ELR (cell line): ENCODE results near the gene KCNQ5.

Experiments
- DNase-seq: peaks from one replicate; pipeline ENCODE4 v3.0.0-alpha.2; 2015; ENCODE audit warnings: low read depth

The KCNQ5 gene

DNA sequence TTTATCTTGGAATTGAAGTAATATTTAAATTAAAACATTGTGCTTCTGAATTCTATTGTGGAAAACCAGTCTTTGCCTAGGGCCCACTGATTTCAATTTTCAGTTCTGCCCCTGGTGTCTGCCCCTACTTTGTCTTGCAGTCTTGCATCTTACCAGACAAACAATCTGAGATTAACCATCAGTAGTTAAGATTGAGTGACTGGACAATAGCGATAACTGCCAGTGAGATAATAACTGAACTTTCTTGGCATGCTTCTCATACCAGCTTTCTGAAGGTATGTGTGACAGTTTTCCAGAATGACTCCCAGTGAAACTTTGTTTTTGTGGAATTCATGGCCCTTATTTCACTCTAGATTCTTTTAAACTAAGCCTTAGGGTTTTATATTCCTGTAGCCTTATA, 53.5 kb downstream of the KCNQ5 start:
- DNase-seq = no peak

- DNase-seq = no peak
These were observed 55.1 kb downstream of the KCNQ5 start for GRCh38 chr6:72676995-72677394.

DNA sequence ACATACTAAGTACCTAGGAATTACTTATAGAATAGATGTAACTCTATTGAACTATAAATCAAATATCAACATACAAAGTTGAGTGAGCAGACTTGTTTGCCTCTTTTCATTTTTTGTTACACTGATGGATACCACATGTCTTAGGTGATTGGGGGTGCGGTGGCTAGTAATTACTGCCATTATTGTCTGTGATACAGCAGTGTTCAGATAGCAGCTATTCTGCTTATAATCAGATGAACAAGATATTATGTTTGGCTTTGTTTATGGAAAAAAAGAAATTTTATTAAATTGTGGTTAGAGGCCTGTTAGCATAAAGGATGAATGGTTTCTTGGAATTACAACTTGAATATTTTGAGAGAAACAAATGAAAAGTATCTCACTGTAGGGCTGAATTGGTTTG, 55.9 kb downstream of the KCNQ5 start:
- no peak for DNase-seq

GRCh38 chr6:72683797-72684196, 61.9 kb downstream of the KCNQ5 start:
- no peak for DNase-seq

DNA sequence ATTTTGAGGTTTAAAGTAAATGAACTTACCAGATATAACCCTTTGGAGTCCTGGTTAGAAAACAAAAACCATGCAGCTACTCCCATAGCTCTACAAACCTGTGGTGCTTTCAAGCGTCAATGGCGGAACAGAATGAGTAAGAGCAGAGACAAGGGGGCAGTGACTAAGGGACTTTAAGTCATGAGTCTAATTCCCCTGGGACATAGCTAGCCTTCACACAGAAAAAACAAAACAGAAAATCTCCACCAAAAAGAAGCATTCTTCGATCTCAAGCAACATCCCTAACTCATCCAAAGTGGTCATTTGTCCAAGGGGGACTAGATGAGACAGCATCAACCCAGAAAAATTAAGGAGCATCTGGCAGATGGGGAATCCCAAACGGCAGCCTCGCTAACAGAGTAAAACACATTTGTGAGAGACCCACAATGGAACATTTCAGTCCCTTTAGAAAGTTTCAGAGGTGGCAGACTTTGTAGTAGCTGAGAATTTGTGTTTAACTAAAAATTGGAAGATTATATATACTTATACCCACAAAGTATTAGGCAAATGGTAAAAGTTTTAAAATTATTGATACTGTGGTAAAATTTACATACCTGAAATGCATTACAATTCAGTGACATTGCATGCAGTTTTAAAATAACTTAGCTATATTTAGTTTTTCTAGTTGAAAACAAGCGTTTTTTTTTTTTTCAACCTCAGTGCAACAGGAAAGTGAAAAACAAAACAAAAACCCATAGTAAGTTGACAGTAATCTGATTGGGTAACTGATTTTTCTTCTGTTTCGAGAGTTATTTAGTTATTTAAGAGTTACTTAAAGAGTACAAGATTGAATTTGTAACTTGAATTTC, 67.5 kb downstream of the KCNQ5 start:
- peak; percentile 17 for DNase-seq

DNA sequence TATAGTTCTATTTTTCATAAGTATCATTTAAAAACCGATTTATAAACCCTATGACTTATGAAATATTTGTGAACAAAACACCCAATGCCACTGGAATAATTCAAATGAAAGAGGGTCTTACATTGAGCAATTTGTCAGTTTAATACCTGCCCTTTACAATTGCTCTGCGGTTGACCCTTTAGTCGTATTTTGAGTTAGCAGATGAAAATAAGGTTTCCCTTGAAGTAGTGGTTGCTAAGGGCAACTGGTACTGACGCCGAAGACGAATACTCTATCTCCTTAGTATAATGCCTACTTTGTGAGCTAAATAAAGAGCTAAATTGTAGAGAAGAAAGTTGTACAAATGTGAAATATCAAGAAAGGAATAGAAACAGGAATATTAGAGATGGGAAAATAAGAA, 69.4 kb downstream of the KCNQ5 start:
- no peak for DNase-seq

DNA sequence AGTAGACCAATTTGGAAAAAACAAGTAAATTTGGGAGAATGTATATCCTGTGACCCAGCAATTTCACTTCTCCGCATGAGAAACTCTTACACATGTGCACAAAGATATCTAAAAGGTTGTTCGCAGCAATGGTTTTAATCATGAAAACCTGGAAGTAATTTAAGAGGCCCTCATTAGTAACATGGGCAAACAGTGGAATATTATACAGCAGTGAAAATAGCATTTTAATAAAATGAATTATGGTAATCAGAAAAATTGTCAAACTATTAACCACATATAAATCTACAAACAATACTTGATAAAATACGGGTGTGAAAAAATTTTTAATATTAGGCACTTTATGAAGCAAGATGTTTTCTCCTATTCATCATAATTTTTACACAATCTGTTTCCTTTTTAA, 74.2 kb downstream of the KCNQ5 start:
- DNase-seq = no peak

- peak; percentile 22 for DNase-seq
These were observed 77.3 kb downstream of the KCNQ5 start for GRCh38 chr6:72699159-72699558.

GRCh38 chr6:72702421-72702820, 80.6 kb downstream of the KCNQ5 start:
- no peak for DNase-seq

- no peak for DNase-seq
These were observed 81.2 kb downstream of the KCNQ5 start for GRCh38 chr6:72703093-72703492.

DNA sequence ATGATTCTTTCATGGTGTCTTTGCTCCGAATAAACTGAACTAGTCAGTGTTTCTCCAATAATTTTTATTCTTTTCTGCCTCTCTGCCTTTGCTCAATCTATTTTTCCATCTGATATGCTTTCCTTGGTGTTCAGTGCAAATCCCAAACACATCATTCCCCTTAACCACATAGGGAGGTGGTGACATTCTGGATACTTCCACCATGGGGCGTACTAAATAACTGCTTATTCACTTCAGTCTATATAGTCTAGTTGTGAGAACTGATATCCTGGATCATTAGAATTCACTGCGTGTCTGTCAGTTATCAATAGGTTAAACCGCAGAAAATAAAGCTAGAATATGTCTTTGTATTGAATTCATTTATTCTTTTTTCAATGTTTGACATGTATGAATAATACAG, 83.1 kb downstream of the KCNQ5 start:
- DNase-seq = peak; percentile 32

- no peak for DNase-seq
These were observed 87.6 kb downstream of the KCNQ5 start for GRCh38 chr6:72709431-72709830.

- DNase-seq = no peak
These were observed 89.9 kb downstream of the KCNQ5 start for GRCh38 chr6:72711731-72712130.

DNA sequence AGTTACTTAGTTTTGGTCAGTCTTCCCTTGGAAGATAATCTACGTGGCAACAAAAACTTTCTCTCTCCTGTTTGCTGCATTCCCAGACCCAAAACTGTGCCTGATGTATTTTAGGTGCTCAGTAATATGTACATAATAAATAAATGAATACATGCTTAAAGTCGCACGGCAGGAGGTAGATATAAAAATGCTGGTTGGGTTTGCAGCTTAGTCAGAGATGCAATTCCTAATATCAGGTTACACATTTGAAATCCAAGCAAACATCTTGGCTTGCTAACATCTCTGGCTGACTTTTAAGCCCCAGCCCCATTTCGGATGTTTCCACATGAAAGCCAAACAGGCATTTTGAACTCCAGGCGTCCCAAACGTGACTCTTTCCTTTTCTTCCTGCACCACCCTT, 91.0 kb downstream of the KCNQ5 start:
- DNase-seq = no peak

- DNase-seq = no peak
These were observed 93.3 kb downstream of the KCNQ5 start for GRCh38 chr6:72715119-72715518.

- peak; percentile 22 for DNase-seq
These were observed 95.1 kb downstream of the KCNQ5 start for GRCh38 chr6:72716916-72717315.

- peak; percentile 46 for DNase-seq
These were observed 98.6 kb downstream of the KCNQ5 start for GRCh38 chr6:72720464-72720863.

GRCh38 chr6:72721346-72721745, 99.5 kb downstream of the KCNQ5 start:
- no peak for DNase-seq

- DNase-seq = peak; percentile 34
These were observed 102.7 kb downstream of the KCNQ5 start for GRCh38 chr6:72724545-72724944.

DNA sequence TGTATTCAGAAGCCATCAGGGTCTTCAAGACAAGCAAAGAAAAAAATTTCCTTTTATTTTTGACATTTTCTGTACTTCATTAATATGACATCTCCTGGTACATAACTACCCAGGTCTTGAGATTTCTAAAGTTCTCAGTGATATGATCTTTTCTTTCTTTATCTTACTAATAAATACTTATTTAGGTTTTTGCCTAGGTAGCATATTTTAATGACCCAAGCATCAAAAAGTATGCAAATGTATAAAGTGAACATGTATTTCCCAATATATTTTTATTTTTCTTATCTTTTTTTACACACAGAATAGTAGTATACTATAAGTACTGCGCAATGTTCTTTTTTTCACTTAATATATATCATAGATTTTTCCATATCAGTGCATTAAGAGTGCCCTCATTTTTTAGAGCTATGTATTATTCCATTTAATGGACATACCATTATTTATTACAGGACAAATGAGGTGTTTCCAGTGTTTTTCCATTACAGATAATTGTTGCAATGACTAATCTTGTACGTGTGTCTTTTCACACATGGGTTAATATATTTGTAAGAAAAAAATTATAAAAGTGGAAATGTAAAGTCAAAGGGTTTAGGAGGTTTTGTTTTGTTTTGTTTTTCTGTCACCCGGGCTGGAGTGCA, 107.0 kb downstream of the KCNQ5 start:
- no peak for DNase-seq

DNA sequence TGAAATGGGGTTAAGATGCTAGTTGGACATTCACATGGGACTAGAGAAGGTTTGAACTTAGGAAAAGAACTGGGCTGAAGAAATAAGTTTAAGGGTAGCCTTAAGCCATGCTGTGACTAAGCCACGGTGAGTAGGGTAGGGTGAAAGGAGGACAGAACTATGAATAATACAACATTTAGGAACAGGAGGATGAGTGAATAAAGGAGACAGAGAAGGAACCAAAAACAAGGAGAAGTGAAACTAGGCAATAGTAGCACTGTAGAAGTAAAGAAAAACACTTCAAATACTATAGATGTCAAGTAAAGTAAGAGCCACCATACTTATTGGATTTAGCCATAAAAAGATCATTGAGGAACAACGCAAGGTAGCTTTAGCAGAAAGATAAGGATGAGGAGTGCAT, 111.2 kb downstream of the KCNQ5 start:
- DNase-seq = no peak

GRCh38 chr6:72738091-72738490, 116.2 kb downstream of the KCNQ5 start:
- no peak for DNase-seq

GRCh38 chr6:72739368-72739779, 117.5 kb downstream of the KCNQ5 start:
- no peak for DNase-seq

- peak; percentile 25 for DNase-seq
These were observed 118.3 kb downstream of the KCNQ5 start for GRCh38 chr6:72740135-72740534.
